PFSK-1 (cell line): ENCODE results near the gene CORO2B.

ENCODE experiments used
- FOXP2 ChIP-seq: optimal IDR thresholded peaks from 2 replicates; pipeline ENCODE3; 2011; ENCODE audit warnings: borderline replicate concordance, control low read depth, inconsistent platforms; ENCODE audit not compliant: insufficient read depth; ENCODE audit errors: extremely low read length, extremely low read depth
- POLR2AphosphoS5 ChIP-seq: IDR thresholded peaks from 2 replicates; pipeline ENCODE4 v1.6.1; 2012; ENCODE audit warnings: low read depth, mild to moderate bottlenecking, control low read depth, low read length, moderate library complexity
- SIN3A ChIP-seq: IDR thresholded peaks from 2 replicates; pipeline ENCODE4 v1.6.1; 2012; ENCODE audit warnings: mild to moderate bottlenecking, low read length, moderate library complexity, borderline replicate concordance; ENCODE audit not compliant: insufficient read depth
- TAF1 ChIP-seq: IDR thresholded peaks from 2 replicates; pipeline ENCODE4 v1.6.1; 2012; ENCODE audit warnings: low read length, control low read depth, borderline replicate concordance; ENCODE audit not compliant: insufficient read depth
- TF ChIP-seq, protein P1 (sequence below), 2 experiments: IDR thresholded peaks; 2 replicates each; pipeline versions ENCODE4 v1.6.1 to v1.8.0; 2011 to 2012; ENCODE audit warnings: low read depth in 2 of 2, low read length in 2 of 2, control low read depth in 1 of 2, inconsistent platforms in 1 of 2, mild to moderate bottlenecking in 1 of 2, moderate library complexity in 1 of 2; ENCODE audit not compliant: insufficient read depth in 1 of 2

CORO2B gene

DNA sequence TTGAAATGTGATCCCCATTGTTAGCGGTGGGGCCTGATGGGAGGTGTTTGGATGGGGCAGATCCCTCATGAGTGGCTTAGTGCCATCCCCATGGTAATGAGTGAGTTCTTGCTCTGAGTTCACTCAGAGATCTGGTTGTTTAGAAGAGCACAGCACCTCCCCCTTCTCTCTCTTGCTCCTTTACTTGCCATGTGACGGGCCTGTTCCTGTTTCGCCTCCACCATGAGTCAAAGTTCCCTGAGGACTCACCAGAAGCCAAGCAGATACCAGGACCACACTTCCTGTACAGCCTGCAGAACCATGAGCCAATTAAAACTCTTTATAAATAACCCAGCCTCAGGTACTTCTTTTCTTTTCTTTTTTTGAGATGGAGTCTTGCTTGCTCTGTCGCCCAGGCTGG lies 195.3 kb downstream of the CORO2B start:
- TF ChIP-seq, protein P1, sequence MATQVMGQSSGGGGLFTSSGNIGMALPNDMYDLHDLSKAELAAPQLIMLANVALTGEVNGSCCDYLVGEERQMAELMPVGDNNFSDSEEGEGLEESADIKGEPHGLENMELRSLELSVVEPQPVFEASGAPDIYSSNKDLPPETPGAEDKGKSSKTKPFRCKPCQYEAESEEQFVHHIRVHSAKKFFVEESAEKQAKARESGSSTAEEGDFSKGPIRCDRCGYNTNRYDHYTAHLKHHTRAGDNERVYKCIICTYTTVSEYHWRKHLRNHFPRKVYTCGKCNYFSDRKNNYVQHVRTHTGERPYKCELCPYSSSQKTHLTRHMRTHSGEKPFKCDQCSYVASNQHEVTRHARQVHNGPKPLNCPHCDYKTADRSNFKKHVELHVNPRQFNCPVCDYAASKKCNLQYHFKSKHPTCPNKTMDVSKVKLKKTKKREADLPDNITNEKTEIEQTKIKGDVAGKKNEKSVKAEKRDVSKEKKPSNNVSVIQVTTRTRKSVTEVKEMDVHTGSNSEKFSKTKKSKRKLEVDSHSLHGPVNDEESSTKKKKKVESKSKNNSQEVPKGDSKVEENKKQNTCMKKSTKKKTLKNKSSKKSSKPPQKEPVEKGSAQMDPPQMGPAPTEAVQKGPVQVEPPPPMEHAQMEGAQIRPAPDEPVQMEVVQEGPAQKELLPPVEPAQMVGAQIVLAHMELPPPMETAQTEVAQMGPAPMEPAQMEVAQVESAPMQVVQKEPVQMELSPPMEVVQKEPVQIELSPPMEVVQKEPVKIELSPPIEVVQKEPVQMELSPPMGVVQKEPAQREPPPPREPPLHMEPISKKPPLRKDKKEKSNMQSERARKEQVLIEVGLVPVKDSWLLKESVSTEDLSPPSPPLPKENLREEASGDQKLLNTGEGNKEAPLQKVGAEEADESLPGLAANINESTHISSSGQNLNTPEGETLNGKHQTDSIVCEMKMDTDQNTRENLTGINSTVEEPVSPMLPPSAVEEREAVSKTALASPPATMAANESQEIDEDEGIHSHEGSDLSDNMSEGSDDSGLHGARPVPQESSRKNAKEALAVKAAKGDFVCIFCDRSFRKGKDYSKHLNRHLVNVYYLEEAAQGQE (IDR thresholded peaks at IDR 0.05; ENCODE audit: insufficient read depth in 1 of 2, low read depth in 2 of 2, low read length in 2 of 2): no peak
- TF ChIP-seq SIN3A (no peak), TAF1 (no peak), FOXP2 (no peak), POLR2AphosphoS5 (no peak)

DNA sequence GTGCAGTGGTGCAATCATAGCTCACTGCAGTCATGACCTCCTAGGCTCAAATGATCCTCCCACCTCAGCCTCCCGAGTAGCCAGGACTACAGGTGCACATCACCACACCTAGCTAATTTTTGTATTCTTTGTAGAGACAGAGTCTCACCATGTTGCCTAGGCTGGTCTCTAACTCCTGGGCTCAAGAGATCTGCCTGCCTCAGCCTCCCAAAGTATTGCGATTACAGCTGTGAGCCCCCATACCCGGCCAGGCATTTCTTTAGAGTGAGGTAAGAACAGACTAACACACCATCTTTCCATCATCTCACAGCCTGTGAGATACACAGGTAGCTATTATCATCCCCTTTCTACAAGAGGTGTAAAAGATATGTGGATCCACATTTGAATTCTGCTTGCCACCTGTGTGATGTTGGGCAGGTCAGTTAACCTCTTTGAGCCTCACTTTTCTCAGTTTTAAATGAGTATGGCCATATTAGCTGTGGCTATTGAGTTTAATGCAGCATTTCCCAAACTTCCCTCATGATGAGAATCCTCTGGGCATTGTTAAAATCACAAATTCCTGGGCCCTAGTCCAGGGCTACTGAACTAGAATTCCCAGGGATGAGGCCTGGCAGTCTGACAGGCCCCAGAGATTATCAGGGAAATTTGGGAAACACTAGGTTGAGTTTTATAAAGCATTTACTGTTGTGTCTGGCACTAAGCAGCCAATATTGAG lies 195.9 kb downstream of the CORO2B start:
- TF ChIP-seq SIN3A (no peak), FOXP2 (no peak), TAF1 (no peak), POLR2AphosphoS5 (no peak)
- TF ChIP-seq, protein P1 (IDR thresholded peaks at IDR 0.05; ENCODE audit: insufficient read depth in 1 of 2, low read depth in 2 of 2, low read length in 2 of 2): no peak

DNA sequence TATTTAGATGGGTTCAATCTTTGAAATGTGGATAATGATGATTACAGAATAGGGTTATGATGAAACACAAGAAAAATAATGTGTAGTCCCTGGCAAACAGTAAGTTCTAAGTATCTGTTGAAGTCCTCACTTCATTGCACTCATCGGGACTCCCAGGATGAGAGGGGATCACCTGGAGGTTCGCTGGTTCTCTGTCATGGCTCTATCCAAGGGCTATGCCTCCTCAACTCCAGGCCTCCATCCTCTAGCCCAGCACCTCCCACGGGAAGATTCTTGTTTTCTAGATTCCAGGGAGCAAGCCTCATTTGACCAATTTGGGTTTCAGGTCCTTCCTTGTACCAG lies 196.4 kb downstream of the CORO2B start:
- no peak for TF ChIP-seq SIN3A
- TF ChIP-seq, protein P1 (IDR thresholded peaks at IDR 0.05; ENCODE audit: insufficient read depth in 1 of 2, low read depth in 2 of 2, low read length in 2 of 2): no peak
- no peak for TF ChIP-seq POLR2AphosphoS5

DNA sequence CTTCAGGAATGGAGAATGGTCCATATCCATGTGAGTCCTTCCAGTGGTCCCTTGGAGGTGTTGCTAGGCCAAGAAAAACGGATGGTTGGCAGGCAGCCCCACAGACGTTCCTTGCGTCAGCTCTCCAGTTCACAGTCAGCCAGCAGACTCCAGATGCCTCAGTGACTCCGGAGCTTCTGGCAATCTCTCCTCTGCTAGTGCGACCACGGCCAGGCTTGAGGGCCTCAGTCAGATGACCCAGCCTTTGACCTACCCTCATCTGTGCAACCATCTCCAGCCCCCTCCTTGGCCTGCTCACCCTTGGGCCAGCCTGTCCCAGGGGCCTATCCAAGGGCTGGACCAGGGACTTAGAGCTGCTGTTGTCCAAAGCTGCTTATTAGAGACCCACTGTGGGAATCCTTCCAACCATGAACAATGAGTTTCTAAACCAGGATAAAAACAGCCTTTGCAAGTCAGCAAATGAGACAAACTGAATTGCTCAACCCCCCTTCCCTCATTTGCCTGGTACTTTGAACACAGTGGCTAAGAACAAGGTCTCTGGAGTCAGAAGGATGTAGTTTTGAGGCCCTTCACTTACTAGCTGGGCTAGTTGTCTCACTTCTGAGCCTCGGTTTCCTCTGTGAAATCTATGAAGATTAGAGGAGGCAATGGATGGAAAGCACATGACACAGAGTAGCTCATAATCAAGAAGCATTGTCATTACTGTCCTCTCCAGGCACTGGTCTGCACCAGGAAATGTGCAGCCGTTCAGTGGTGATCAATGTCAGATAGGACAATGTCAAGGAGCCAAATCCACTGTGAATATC lies 197.1 kb downstream of the CORO2B start:
- TF ChIP-seq TAF1 (no peak), POLR2AphosphoS5 (no peak), FOXP2 (no peak), SIN3A (no peak)
- TF ChIP-seq, protein P1 (IDR thresholded peaks at IDR 0.05; ENCODE audit: insufficient read depth in 1 of 2, low read depth in 2 of 2, low read length in 2 of 2): no peak
